CD4-positive, alpha-beta T cell treated with Interleukin-12 subunit alpha and Interleukin-12 subunit beta, for 1 hour (primary cell): ENCODE measurements around the gene POLE2.
A peak's percentile ranks its signal among the peaks of the same experiment; 100 is the strongest.
"Not testable (repeated sequence)": the region's sequence is repeated elsewhere in the genome, so short reads cannot be mapped to it uniquely, and the experiment has no call there.

ENCODE experiments used
- DNase-seq: peaks from one replicate; pipeline ENCODE4 v3.0.0-alpha.2; 2020

POLE2 gene

GRCh38 chr14:49687942-49688700 lies at the start of gene POLE2:
TSS of gene POLE2 (minus strand) at chr14:49688214. CDS start at chr14:49688203, 11 bp downstream.
- DNase-seq = peak; percentile 76

GRCh38 chr14:49735669-49736068 lies 47.7 kb upstream of the POLE2 start:
- DNase-seq = not testable (repeated sequence)

- DNase-seq = no peak
Observed at GRCh38 chr14:49733836-49734235, 45.8 kb upstream of the POLE2 start.

GRCh38 chr14:49732896-49733295 lies 44.9 kb upstream of the POLE2 start:
- no peak for DNase-seq

GRCh38 chr14:49727171-49727570 lies 39.2 kb upstream of the POLE2 start:
- no peak for DNase-seq

GRCh38 chr14:49721733-49722435 lies 33.9 kb upstream of the POLE2 start:
- DNase-seq = not testable (repeated sequence)

GRCh38 chr14:49720744-49721143 lies 32.7 kb upstream of the POLE2 start:
- DNase-seq = no peak

- not testable (repeated sequence) for DNase-seq
Observed at GRCh38 chr14:49710993-49711392, 23.0 kb upstream of the POLE2 start.

GRCh38 chr14:49704471-49704870 lies 16.5 kb upstream of the POLE2 start:
- DNase-seq = not testable (repeated sequence)

GRCh38 chr14:49703965-49704364 lies 16.0 kb upstream of the POLE2 start:
- no peak for DNase-seq

- DNase-seq = no peak
Observed at GRCh38 chr14:49702725-49703124, 14.7 kb upstream of the POLE2 start.

- not testable (repeated sequence) for DNase-seq
Observed at GRCh38 chr14:49693735-49694124, 5.7 kb upstream of the POLE2 start.

- peak; percentile 81 for DNase-seq
Observed at GRCh38 chr14:49692811-49693734, 5.1 kb upstream of the POLE2 start, which contains the start of gene KLHDC1. TSS of gene KLHDC1 (plus strand) at chr14:49693120. CDS start at chr14:49693195, 75 bp downstream.

- DNase-seq = no peak
Observed at GRCh38 chr14:49692193-49692757, 4.3 kb upstream of the POLE2 start.

- DNase-seq = no peak
Observed at GRCh38 chr14:49691031-49691430, 3.0 kb upstream of the POLE2 start.

- no peak for DNase-seq
Observed at GRCh38 chr14:49688701-49689030, 652 bp upstream of the POLE2 start.

GRCh38 chr14:49686425-49686824 lies 1.6 kb downstream of the POLE2 start:
- DNase-seq = no peak

- no peak for DNase-seq
Observed at GRCh38 chr14:49679271-49679670, 8.7 kb downstream of the POLE2 start.

GRCh38 chr14:49677643-49678042 lies 10.4 kb downstream of the POLE2 start:
- no peak for DNase-seq

GRCh38 chr14:49673586-49673985 lies 14.4 kb downstream of the POLE2 start:
- DNase-seq = no peak

GRCh38 chr14:49670475-49670874 lies 17.5 kb downstream of the POLE2 start:
- DNase-seq = no peak

GRCh38 chr14:49659526-49660455 lies 28.2 kb downstream of the POLE2 start:
- DNase-seq = no peak
